Natural killer cell (primary cell): Measurements from ENCODE around the gene FEM1C. TPM values are rescaled to one million over a fixed set of nuclear protein-coding genes. Genes with fewer than 3 reads are reported as not detected.

Experiments
- ATAC-seq, 3 donors: fragments of 150-1000 bp in 2 of 3; fragments of 200-7000 bp in 1 of 3; cut with Tn5 transposase; 1 replicate in 1 of 3; 2 replicates in 2 of 3; pipeline ENCODE4 v1.10.0; 2021; ENCODE audit warnings: mild to moderate bottlenecking in 2 of 3, moderate library complexity in 2 of 3
- DNase-seq, 2 donors: peaks; one replicate each; pipeline versions ENCODE4 v3.0.0 to v3.0.0-alpha.2; 2013 to 2021; ENCODE audit warnings: mixed read lengths in 1 of 2
- H3K27ac ChIP-seq: one replicate; pipeline ENCODE4 v1.5.1; 2013; ENCODE audit warnings: mild to moderate bottlenecking, low read length
- H3K27me3 ChIP-seq: one replicate; pipeline ENCODE4 v1.6.1; 2013; ENCODE audit warnings: low read length; ENCODE audit not compliant: control insufficient read depth, insufficient read depth
- H3K36me3 ChIP-seq: one replicate; pipeline ENCODE4 v1.6.1; 2013; ENCODE audit warnings: low read length; ENCODE audit not compliant: control insufficient read depth, insufficient read depth
- H3K4me1 ChIP-seq: one replicate; pipeline ENCODE4 v1.6.1; 2013; ENCODE audit warnings: low read length; ENCODE audit not compliant: control insufficient read depth, insufficient read depth
- H3K4me3 ChIP-seq: one replicate; pipeline ENCODE4 v1.5.1; 2013; ENCODE audit warnings: low read length
- H3K9me3 ChIP-seq: one replicate; pipeline ENCODE4 v1.6.1; 2013; ENCODE audit warnings: low read length; ENCODE audit not compliant: control insufficient read depth, insufficient read depth
- H3K27ac Mint-ChIP-seq, 2 donors: one replicate each; pipeline ENCODE4 v1.8.0; 2022; ENCODE audit warnings: mild to moderate bottlenecking in 2 of 2, mixed read lengths in 2 of 2, moderate library complexity in 1 of 2
- H3K27me3 Mint-ChIP-seq, 2 donors: one replicate each; pipeline ENCODE4 v1.8.0; 2022; ENCODE audit warnings: low read depth in 2 of 2, mixed read lengths in 2 of 2
- H3K36me3 Mint-ChIP-seq: one replicate; pipeline ENCODE4 v1.8.0; 2022; ENCODE audit warnings: mixed read lengths
- H3K4me1 Mint-ChIP-seq, 2 donors: one replicate each; pipeline ENCODE4 v1.8.0; 2022; ENCODE audit warnings: mixed read lengths in 2 of 2
- H3K4me3 Mint-ChIP-seq: one replicate; pipeline ENCODE4 v1.8.0; 2022; ENCODE audit warnings: mild to moderate bottlenecking, moderate library complexity, mixed read lengths
- H3K9me3 Mint-ChIP-seq, 2 donors: one replicate each; pipeline ENCODE4 v1.8.0; 2022; ENCODE audit warnings: mixed read lengths in 2 of 2
- WGBS: methylation state at CpG from one replicate; pipeline ENCODE4 v1.1.7; 2013; ENCODE audit warnings: missing lambda C conversion rate; ENCODE audit not compliant: insufficient coverage; 5-methylcytosine and 5-hydroxymethylcytosine counted together
- intact Hi-C: fragments of 100-400 bp; cut with micrococcal nuclease; formaldehyde crosslinking; loops from one replicate; pipeline ENCODE4 v1.14.2; 2022
- total RNA-seq, 4 donors: library from RNA; stranded (reverse); fragments of 120-200 nt in 1 of 4; gene quantifications; one replicate each; pipeline versions ENCODE4 v1.2.3 to v1.2.4, GENCODE V29; 2013 to 2022
- TF ChIP-seq, protein P1 (sequence below): fragments of 200-600 bp; IDR thresholded peaks from one replicate; pipeline ENCODE4 v1.8.0; 2022; ENCODE audit warnings: antibody characterized with exemption

Gene FEM1C
- total RNA-seq, 3 donors from 2014 or later (not counting 1 experiment from before 2014, with no cell fraction given): 33.8 to 48.6 (median 36.2) TPM

DNA sequence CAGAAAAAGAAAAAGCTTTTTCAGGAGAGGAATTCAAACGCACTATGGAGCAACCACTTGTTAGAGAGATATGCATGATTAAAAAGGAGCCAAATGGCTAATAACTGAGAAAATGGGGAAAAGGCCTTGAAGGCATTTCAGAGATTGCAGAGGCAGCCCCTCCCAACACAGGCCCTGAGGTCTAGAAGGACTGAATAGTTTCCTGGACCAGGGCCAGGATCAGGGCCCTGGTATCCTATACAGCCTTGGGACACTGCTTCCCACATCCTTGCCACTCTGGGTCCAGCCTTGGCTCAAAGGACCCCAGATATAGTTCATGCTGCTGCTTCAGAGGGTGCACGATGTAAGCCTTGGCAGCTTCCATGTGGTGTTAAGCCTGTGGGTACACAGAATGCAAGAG, 20.7 kb upstream of the FEM1C start:
- ATAC-seq: no peak
- intact Hi-C loops: no loop called here

DNA sequence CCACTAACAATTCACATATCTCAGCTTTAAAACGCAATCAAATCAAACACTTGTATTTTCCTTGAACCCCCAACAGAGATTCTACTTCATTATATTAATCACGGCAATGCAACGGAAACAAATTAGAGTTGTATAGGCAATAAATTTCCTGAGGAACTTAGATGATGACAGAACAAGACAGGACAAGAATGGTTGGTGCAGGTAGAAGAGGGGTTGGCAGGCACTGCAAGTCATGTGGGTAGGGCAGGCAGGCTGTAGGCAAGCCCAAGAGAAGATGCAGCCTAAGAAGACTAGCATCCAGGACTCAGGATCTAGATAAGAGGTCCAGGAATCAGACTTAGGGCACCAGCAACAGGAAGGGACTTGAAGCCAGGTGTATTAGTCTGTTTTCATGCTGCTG, 16.6 kb upstream of the FEM1C start:
- Mint-ChIP-seq H3K27me3 (peaks cover 5 to 24% of the 10 kb centered on the region in 2 donors), H3K27ac (no peak overlapping the region), H3K36me3 (no peaks in the 10 kb centered on the region), H3K9me3 (no peaks in the 10 kb centered on the region), H3K4me1 (no peaks in the 10 kb centered on the region), H3K4me3 (no peak overlapping the region)
- H3K9me3 ChIP-seq: no peaks in the 10 kb centered on the region
- no peak for ATAC-seq
- no peaks in the 10 kb centered on the region for H3K4me1 ChIP-seq
- no peaks in the 10 kb centered on the region for H3K36me3 ChIP-seq
- TF ChIP-seq, protein P1, sequence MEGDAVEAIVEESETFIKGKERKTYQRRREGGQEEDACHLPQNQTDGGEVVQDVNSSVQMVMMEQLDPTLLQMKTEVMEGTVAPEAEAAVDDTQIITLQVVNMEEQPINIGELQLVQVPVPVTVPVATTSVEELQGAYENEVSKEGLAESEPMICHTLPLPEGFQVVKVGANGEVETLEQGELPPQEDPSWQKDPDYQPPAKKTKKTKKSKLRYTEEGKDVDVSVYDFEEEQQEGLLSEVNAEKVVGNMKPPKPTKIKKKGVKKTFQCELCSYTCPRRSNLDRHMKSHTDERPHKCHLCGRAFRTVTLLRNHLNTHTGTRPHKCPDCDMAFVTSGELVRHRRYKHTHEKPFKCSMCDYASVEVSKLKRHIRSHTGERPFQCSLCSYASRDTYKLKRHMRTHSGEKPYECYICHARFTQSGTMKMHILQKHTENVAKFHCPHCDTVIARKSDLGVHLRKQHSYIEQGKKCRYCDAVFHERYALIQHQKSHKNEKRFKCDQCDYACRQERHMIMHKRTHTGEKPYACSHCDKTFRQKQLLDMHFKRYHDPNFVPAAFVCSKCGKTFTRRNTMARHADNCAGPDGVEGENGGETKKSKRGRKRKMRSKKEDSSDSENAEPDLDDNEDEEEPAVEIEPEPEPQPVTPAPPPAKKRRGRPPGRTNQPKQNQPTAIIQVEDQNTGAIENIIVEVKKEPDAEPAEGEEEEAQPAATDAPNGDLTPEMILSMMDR: no peak
- H3K4me3 ChIP-seq: no peak overlapping the region
- no peak overlapping the region for H3K27ac ChIP-seq
- no peak for DNase-seq
- WGBS: 84% methylated on average over 2 of the region's 3 CpGs
- H3K27me3 ChIP-seq: peaks cover 2% of the 10 kb centered on the region
- intact Hi-C loops: no loop called here

More for the DNA sequence above, 20.7 kb upstream of the FEM1C start:
- no peak for DNase-seq
- Histone ChIP-seq H3K27me3 (peaks cover 2% of the 10 kb centered on the region), H3K9me3 (no peaks in the 10 kb centered on the region), H3K4me1 (no peaks in the 10 kb centered on the region), H3K27ac (no peak overlapping the region), H3K36me3 (no peaks in the 10 kb centered on the region), H3K4me3 (no peak overlapping the region)
- Mint-ChIP-seq H3K27ac (no peak overlapping the region), H3K4me1 (no peaks in the 10 kb centered on the region), H3K36me3 (no peaks in the 10 kb centered on the region), H3K4me3 (no peak overlapping the region), H3K27me3 (peaks cover 2 to 24% of the 10 kb centered on the region in 2 donors), H3K9me3 (no peaks in the 10 kb centered on the region)
- 100% methylated on average over 2 of the region's 2 CpGs for WGBS
- TF ChIP-seq, protein P1: no peak

DNA sequence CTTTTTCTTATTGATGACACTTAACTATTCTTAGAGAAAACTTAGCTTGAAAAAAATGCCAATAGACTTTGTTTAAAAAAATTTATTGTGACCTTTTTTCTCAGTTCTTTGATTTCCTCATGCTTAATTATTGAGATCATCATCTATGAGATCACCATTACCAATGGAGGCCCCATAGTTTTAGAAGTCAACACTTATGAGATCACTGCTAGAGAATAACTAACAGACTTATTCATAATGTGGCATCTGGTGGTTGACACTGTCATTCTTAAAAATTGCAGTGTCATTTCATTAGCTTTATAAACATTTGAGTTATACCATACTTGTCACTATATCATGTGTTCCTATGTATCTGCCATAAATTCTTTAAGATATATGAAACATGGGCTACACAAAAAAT, 14.9 kb upstream of the FEM1C start:
- no peak overlapping the region for H3K27ac ChIP-seq
- Mint-ChIP-seq H3K27me3 (peaks cover 4 to 18% of the 10 kb centered on the region in 2 donors), H3K27ac (no peak overlapping the region), H3K4me3 (no peak overlapping the region), H3K9me3 (no peaks in the 10 kb centered on the region), H3K36me3 (no peaks in the 10 kb centered on the region), H3K4me1 (no peaks in the 10 kb centered on the region)
- no peaks in the 10 kb centered on the region for H3K4me1 ChIP-seq
- TF ChIP-seq, protein P1: no peak
- intact Hi-C loops: no loop called here
- H3K4me3 ChIP-seq: no peak overlapping the region
- no peak for ATAC-seq
- DNase-seq: no peak
- peaks cover 2% of the 10 kb centered on the region for H3K27me3 ChIP-seq
- no peaks in the 10 kb centered on the region for H3K9me3 ChIP-seq
- no peaks in the 10 kb centered on the region for H3K36me3 ChIP-seq

DNA sequence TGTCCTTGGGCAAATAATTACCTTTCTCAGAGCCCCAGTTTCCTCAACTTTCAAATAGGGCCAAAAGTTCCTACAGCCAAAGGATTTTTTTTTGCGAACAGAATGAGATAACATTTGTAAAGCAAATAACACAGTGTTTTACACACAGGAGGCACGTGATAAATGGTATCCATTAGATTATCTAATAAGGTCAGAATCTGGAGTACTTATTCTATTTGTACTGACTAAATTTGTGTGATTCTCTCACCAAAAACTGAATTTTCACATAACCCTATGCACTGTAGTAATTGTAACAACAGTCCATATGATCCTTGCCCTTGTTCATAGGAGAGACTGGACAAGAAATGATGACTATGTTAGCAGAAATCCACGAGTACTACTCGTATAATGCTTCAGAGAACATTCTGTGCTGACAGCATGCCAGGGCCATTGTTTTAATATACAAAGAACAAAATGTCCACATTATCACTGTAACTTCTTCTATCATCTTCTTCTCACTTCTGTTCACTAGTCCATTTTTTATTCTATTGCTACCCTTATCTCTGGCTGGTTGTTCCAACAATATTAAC, 13.9 kb upstream of the FEM1C start:
- no peak for ATAC-seq
- no peak for DNase-seq
- H3K4me1 ChIP-seq: no peaks in the 10 kb centered on the region
- H3K27ac ChIP-seq: no peak overlapping the region
- peaks cover 2% of the 10 kb centered on the region for H3K27me3 ChIP-seq
- Mint-ChIP-seq H3K36me3 (no peaks in the 10 kb centered on the region), H3K27ac (no peak overlapping the region), H3K9me3 (no peaks in the 10 kb centered on the region), H3K4me1 (no peaks in the 10 kb centered on the region), H3K4me3 (no peak overlapping the region), H3K27me3 (peaks cover 3 to 15% of the 10 kb centered on the region in 2 donors)
- TF ChIP-seq, protein P1: no peak
- no peaks in the 10 kb centered on the region for H3K36me3 ChIP-seq
- 93% methylated on average over 3 of the region's 4 CpGs for WGBS
- no peak overlapping the region for H3K4me3 ChIP-seq
- no peaks in the 10 kb centered on the region for H3K9me3 ChIP-seq
- intact Hi-C loops: no loop called here
